Lower leg skin (tissue), 3 donors: ENCODE results near the gene C14orf180.

Source experiments
- CTCF ChIP-seq, 3 donors: fragments of 450-650 bp; IDR thresholded peaks; one replicate each; pipeline ENCODE4 v1.5.1; 2016; ENCODE audit warnings: antibody characterized with exemption in 3 of 3, mild to moderate bottlenecking in 3 of 3, moderate library complexity in 2 of 3
- POLR2A ChIP-seq, 2 donors: fragments of 450-650 bp; IDR thresholded peaks; one replicate each; pipeline ENCODE4 v1.6.1; 2016 to 2017; ENCODE audit warnings: antibody characterized with exemption in 2 of 2, mild to moderate bottlenecking in 1 of 2, moderate library complexity in 1 of 2

- TF ChIP-seq CTCF (IDR thresholded peaks at IDR 0.05) (no peak), POLR2A (IDR thresholded peaks at IDR 0.05) (no peak)
Measured at GRCh38 chr14:104572024-104572626, 7.4 kb upstream of the C14orf180 start.
